Measurements from ENCODE around the gene DNAJC3.
"Not testable (repeated sequence)": the region's sequence is repeated elsewhere in the genome, so short reads cannot be mapped to it uniquely, and the experiment has no call there.

Gene DNAJC3

GRCh38 chr13:95784161-95784899 is 107.4 kb downstream of the DNAJC3 start:
- no peak for DNase-seq

GRCh38 chr13:95784900-95785290 is 108.0 kb downstream of the DNAJC3 start:
- no peak for DNase-seq

- no peak for DNase-seq
Observed at GRCh38 chr13:95787356-95788099, 110.6 kb downstream of the DNAJC3 start.

GRCh38 chr13:95788100-95788463 is 111.1 kb downstream of the DNAJC3 start:
- DNase-seq, result no peak

GRCh38 chr13:95789315-95789714 is 112.4 kb downstream of the DNAJC3 start:
- not testable (repeated sequence) for DNase-seq

- DNase-seq, result no peak
Observed at GRCh38 chr13:95791084-95791722, 114.3 kb downstream of the DNAJC3 start.

GRCh38 chr13:95793018-95793555 is 116.1 kb downstream of the DNAJC3 start:
- no peak for DNase-seq

GRCh38 chr13:95793781-95794180 is 116.8 kb downstream of the DNAJC3 start:
- no peak for DNase-seq

GRCh38 chr13:95797016-95797415 is 120.1 kb downstream of the DNAJC3 start:
- DNase-seq, result no peak

- no peak for DNase-seq
Observed at GRCh38 chr13:95800436-95800835, 123.5 kb downstream of the DNAJC3 start.

GRCh38 chr13:95801825-95802224 is 124.9 kb downstream of the DNAJC3 start:
- no peak for DNase-seq

- no peak for DNase-seq
Observed at GRCh38 chr13:95805921-95806320, 129.0 kb downstream of the DNAJC3 start.

- DNase-seq, result no peak
Observed at GRCh38 chr13:95809429-95809828, 132.5 kb downstream of the DNAJC3 start.

- no peak for DNase-seq
Observed at GRCh38 chr13:95813139-95813538, 136.2 kb downstream of the DNAJC3 start.

GRCh38 chr13:95814495-95814894 is 137.6 kb downstream of the DNAJC3 start:
- no peak for DNase-seq

GRCh38 chr13:95822303-95822702 is 145.4 kb downstream of the DNAJC3 start:
- DNase-seq, result no peak

GRCh38 chr13:95833126-95833525 is 156.2 kb downstream of the DNAJC3 start:
- no peak for DNase-seq

GRCh38 chr13:95833719-95834118 is 156.8 kb downstream of the DNAJC3 start:
- no peak for DNase-seq

- DNase-seq, result peak; percentile 28
Observed at GRCh38 chr13:95834134-95834765, 157.3 kb downstream of the DNAJC3 start.

GRCh38 chr13:95841894-95842293 is 165.0 kb downstream of the DNAJC3 start:
- no peak for DNase-seq

- DNase-seq, result no peak
Observed at GRCh38 chr13:95842898-95843297, 166.0 kb downstream of the DNAJC3 start.

Data from DMS79 (cell line).